HuH-7.5 (cell line): ENCODE measurements around the gene SLC20A1.
"Not testable (repeated sequence)": the region's sequence is repeated elsewhere in the genome, so short reads cannot be mapped to it uniquely, and the experiment has no call there.

ENCODE experiments used
- DNase-seq: peaks from one replicate; pipeline ENCODE4 v3.0.0; 2011; ENCODE audit warnings: low spot score

SLC20A1 gene

GRCh38 chr2:112645310-112646101 lies at the start of gene SLC20A1:
SLC20A1 (plus strand) TSS chr2:112645939; CDS start chr2:112646829, 890 bp downstream.
- peak; percentile 92 for DNase-seq

GRCh38 chr2:112597537-112598322 lies 48.0 kb upstream of the SLC20A1 start:
- no peak for DNase-seq

DNA sequence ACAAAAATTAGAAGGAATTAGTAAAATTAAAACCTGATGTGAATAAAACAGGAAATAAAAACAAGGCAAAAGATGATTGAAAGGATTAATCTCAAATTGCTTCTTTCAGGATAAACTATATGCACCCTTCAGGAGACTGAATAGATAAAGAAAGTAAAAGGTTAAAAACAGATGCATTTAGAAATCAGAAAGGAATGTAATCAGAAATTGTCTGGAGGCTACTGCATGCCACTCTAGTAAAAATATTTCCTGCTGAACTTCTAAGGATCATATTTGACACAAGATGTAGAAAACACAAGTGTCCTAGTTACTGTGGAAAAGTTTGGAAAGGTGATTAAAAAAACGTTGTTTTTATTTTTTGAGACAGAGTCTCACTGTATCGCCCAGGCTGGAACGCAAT lies 45.1 kb upstream of the SLC20A1 start:
- no peak for DNase-seq

DNA sequence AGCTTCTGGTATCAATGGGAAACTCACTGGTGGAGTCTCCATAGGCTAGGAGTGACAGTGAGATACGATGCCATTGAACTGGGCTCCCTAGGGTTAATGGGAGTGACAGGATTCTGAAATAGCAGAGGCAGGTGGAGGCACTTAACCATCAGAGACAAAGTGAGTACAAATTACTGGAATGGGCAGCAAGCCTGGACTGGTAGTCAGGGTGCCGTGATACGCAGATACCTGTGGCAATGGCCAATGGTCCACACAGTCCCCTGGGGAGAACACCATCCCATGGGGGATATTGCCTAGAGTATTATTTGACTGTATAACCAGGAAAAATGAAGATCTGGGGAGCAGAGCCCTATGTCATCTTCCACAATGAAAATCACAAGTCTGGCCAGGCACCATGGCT lies 44.0 kb upstream of the SLC20A1 start:
- no peak for DNase-seq

GRCh38 chr2:112602917-112603316 lies 42.8 kb upstream of the SLC20A1 start:
- DNase-seq, result no peak

GRCh38 chr2:112603731-112604130 lies 42.0 kb upstream of the SLC20A1 start:
- DNase-seq, result no peak

GRCh38 chr2:112604952-112605351 lies 40.8 kb upstream of the SLC20A1 start:
- no peak for DNase-seq

DNA sequence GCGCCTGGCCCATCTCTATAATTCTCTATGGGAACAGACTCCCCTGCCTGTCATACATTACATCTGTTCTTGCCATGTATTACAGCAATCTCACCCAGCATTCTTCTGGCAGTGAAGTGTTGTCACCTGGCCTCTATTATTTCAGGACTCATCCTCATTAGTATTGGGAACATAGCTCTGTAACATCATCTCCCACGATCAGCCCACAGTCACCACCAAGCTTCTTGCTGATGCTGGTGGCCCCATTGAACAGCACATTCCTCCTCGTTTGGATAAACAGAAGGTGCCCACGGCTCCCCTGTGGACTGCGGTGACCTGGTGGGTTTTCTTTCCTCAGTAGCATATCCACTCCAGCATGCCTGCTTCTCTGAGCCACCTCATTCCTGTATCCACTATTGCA lies 39.8 kb upstream of the SLC20A1 start:
- DNase-seq, result no peak

- DNase-seq, result no peak
These were observed 39.2 kb upstream of the SLC20A1 start for GRCh38 chr2:112606547-112606946.

GRCh38 chr2:112607680-112608438 lies 37.9 kb upstream of the SLC20A1 start:
- no peak for DNase-seq

GRCh38 chr2:112609320-112609719 lies 36.4 kb upstream of the SLC20A1 start:
- DNase-seq, result not testable (repeated sequence)

DNA sequence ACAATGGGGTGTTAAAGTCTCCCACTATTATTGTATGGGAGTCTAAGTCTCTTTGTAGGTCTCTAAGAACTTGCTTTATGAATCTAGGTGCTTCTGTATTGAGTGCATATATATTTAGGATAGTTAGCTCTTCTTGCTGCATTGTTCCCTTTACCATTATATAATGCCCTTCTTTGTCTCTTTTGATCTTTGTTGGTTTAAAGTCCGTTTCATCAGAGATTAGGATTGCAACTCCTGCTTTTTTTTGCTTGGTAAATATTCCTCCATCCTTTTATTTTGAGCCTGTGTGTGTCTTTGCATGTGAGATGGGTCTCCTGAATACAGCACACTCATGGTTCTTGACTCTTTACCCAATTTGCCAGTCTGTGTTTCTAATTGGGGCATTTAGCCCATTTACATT lies 33.5 kb upstream of the SLC20A1 start:
- DNase-seq, result not testable (repeated sequence)

DNA sequence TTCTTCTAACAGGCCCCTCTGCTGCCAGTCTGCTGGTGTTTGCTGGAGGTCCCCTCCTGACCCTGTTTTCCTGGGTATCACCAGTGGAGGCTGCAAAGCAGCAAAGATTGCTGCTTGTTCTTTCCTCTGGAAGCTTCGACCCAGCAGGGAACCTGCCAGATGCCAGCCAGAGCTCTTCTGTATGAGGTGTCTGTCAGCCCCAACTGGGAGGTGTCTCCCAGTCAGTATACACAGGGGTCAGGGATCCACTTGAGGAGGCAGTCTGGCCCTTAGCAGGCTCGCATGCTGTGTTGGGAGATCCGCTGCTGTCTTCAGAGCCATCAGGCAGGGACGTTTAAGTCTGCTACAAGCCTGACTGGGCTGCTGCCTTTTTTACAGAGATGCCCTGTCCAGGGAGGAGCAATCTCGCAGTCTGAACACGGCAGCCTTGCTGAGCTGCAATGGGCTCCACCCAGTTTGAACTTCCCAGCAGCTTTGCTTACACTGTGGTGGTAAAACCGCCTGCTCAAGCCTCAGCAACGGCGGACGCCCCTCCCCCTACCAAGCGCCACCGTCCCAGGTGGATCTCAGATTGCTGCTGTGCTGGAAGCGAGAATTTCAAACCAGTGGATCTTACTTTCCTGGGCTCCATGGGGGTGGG lies 31.4 kb upstream of the SLC20A1 start:
- DNase-seq, result no peak

DNA sequence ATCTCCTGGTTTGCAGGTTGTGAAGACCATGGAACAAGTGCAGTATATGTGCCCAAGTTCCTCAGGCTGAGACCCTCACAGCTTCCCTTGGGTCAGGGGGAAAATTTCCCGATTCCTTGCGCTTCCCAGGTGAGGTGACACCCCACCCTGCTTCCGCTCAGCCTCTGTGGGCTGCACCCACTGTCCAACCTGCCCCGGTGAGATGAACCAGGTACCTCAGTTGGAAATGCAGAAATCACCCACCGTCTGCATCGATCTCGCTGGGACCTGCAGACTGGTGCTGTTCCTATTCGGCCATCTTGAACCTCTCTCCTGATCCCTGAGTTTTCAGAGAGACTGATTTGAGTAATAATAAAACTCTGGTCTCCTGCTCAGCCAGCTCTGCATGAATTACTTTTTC lies 30.7 kb upstream of the SLC20A1 start:
- no peak for DNase-seq

DNA sequence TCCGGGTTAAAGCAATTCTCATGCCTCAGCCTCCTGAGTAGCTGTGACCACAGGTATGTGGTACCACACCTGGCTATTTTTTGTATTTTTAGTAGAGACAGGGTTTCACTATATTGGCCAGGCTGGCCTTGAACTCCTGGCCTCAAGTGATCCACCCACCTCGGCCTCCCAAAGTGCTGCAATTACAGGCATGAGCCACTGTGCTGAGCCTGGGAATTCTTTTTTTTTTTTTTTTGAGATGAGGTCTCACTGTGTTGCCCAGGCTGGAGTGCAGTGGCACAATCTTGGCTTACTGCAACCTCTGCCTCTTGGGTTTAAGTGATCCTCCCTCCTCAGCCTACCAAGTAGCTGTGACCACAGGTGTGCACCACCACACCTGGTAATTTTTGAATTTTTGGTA lies 29.9 kb upstream of the SLC20A1 start:
- DNase-seq, result not testable (repeated sequence)

DNA sequence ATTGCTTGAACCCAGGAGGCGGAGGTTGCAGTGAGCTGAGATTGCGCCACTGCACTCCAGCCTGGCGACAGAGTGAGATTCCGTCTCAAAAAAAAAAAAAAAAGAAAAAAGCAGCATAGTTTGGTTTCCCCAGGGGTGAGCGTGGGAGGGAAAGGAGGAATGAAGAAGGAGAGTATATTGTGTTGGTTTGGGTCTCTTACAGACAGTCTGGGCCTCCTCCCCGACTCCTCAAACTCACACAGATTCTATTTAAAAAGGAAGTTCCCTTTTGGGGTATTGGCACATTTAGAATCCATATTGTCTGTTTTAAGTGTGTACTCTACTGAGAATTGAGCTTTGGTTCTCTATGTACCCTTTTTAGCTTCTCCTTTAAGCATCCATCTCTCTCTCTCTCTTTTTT lies 27.4 kb upstream of the SLC20A1 start:
- DNase-seq, result no peak

GRCh38 chr2:112621790-112622527 lies 23.8 kb upstream of the SLC20A1 start:
- DNase-seq, result no peak

GRCh38 chr2:112622528-112622849 lies 23.2 kb upstream of the SLC20A1 start:
- no peak for DNase-seq

GRCh38 chr2:112623913-112624777 lies 21.6 kb upstream of the SLC20A1 start:
- DNase-seq, result no peak

DNA sequence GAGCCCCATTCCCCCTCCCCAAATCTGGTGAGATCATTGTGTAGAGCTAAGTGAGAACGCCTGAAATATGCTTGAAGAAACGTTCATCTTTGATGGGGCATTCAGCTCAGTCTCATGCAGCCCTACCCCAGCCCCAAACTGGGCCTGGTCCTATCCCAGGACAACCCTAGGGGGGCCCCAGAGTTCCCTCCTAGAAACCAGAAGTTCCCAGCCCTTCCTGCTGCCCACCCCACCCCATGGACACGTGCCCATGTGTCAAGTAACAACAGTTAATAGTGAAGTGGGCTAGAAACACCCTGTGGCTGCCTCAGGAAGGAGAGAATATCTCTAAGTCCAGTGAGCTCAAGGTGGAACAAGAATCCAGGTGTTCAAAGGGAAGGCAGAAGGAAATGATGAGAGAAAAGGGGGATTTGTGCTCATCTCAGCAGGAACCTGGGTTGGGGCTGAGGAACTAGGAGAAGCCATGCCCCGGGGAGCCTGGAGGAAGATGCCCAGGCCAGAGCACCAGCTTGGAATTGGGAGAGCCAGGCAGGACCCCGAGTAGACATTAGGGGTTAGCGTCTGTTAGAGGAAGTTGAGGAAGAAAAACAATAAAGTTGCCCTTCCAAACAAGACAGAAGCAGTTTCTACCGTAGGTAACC lies 20.1 kb upstream of the SLC20A1 start:
- no peak for DNase-seq
